HepG2 (cell line): ENCODE data around the gene SS18L1. TPM values are rescaled to one million over a fixed set of nuclear protein-coding genes. Genes with fewer than 3 reads are reported as not detected.

Source experiments
- BHLHE40 ChIP-seq: IDR thresholded peaks from 2 replicates; pipeline ENCODE4 v1.6.1; 2011; ENCODE audit warnings: low read length, improper control_type of control experiment
- KAT7 ChIP-seq: IDR thresholded peaks from 2 replicates; pipeline ENCODE4 v1.6.1; 2018; ENCODE audit warnings: borderline replicate concordance, missing compliant biosample characterization
- KDM5B ChIP-seq: sonication (generic); formaldehyde crosslinking; IDR thresholded peaks from 2 replicates; pipeline ENCODE4 v1.4.0; 2020; ENCODE audit warnings: missing genetic modification reagents, mild to moderate bottlenecking, borderline replicate concordance
- MED1 ChIP-seq: sonication (generic); formaldehyde crosslinking; IDR thresholded peaks from 2 replicates; pipeline ENCODE4 v1.4.0; 2020; ENCODE audit warnings: missing genetic modification reagents
- MED8 ChIP-seq: sonication (generic); formaldehyde crosslinking; IDR thresholded peaks from 2 replicates; pipeline ENCODE4 v1.8.1; 2023; ENCODE audit warnings: mild to moderate bottlenecking, missing genetic modification reagents; ENCODE audit not compliant: insufficient replicate concordance
- NFE2L1 ChIP-seq: sonication (generic); formaldehyde crosslinking; IDR thresholded peaks from 2 replicates; pipeline ENCODE4 v1.4.0; 2020; ENCODE audit warnings: missing genetic modification reagents, mild to moderate bottlenecking, borderline replicate concordance
- NFKB2 ChIP-seq: sonication (generic); formaldehyde crosslinking; IDR thresholded peaks from 2 replicates; pipeline ENCODE4 v1.4.0; 2020; ENCODE audit warnings: missing genetic modification reagents, borderline replicate concordance
- NR0B2 ChIP-seq: sonication (generic); formaldehyde crosslinking; IDR thresholded peaks from 2 replicates; pipeline ENCODE4 v1.4.0; 2020; ENCODE audit warnings: mild to moderate bottlenecking, missing genetic modification reagents
- POLR2A ChIP-seq, 2 experiments: IDR thresholded peaks; 2 replicates each; pipeline ENCODE4 v1.6.1; 2011; ENCODE audit warnings: low read depth in 2 of 2, low read length in 2 of 2, mild to moderate bottlenecking in 1 of 2, moderate library complexity in 1 of 2; ENCODE audit not compliant: insufficient read depth in 1 of 2
- SIN3B ChIP-seq: fragments of 150-350 bp; IDR thresholded peaks from 2 replicates; pipeline ENCODE4 v1.6.1; 2014; ENCODE audit warnings: low read length
- ZFYVE20 ChIP-seq: sonication (generic); formaldehyde crosslinking; IDR thresholded peaks from 2 replicates; pipeline ENCODE4 v1.8.0; 2023; ENCODE audit warnings: low read depth, mild to moderate bottlenecking, moderate library complexity, missing genetic modification reagents, borderline replicate concordance
- ZHX2 ChIP-seq, 2 experiments: sonication (generic) in 1 of 2; formaldehyde crosslinking in 1 of 2; IDR thresholded peaks; 2 replicates each; pipeline versions ENCODE4 v1.6.1 to v1.9.0; 2014 to 2022; ENCODE audit warnings: antibody characterized with exemption in 1 of 2, borderline replicate concordance in 1 of 2, inconsistent platforms in 1 of 2, low read depth in 1 of 2, missing genetic modification reagents in 1 of 2
- ZMYM3 ChIP-seq: sonication (generic); formaldehyde crosslinking; IDR thresholded peaks from 2 replicates; pipeline ENCODE4 v1.5.1; 2020; ENCODE audit warnings: mild to moderate bottlenecking, missing genetic modification reagents
- ZNF160 ChIP-seq: sonication (generic); formaldehyde crosslinking; IDR thresholded peaks from 2 replicates; pipeline ENCODE4 v1.8.0; 2022; ENCODE audit warnings: mild to moderate bottlenecking, inconsistent platforms, missing genetic modification reagents
- ZNF24 ChIP-seq: fragments of 450-650 bp; IDR thresholded peaks from 2 replicates; pipeline ENCODE4 v1.6.1; 2017; ENCODE audit warnings: antibody characterized with exemption, mild to moderate bottlenecking
- ZNF260 ChIP-seq: sonication (generic); formaldehyde crosslinking; IDR thresholded peaks from 2 replicates; pipeline ENCODE4 v1.4.0; 2020; ENCODE audit warnings: missing genetic modification reagents, low read depth, mild to moderate bottlenecking, borderline replicate concordance
- ZNF576 ChIP-seq: sonication (generic); formaldehyde crosslinking; IDR thresholded peaks from 2 replicates; pipeline ENCODE4 v1.4.0; 2020; ENCODE audit warnings: mild to moderate bottlenecking, missing genetic modification reagents
- ZNF687 ChIP-seq: sonication (generic); formaldehyde crosslinking; IDR thresholded peaks from 2 replicates; pipeline ENCODE4 v1.5.1; 2020; ENCODE audit warnings: mild to moderate bottlenecking, missing genetic modification reagents, moderate library complexity
- ZNF768 ChIP-seq: sonication (generic); formaldehyde crosslinking; IDR thresholded peaks from 2 replicates; pipeline ENCODE4 v1.4.0; 2020; ENCODE audit warnings: missing genetic modification reagents
- ZNF878 ChIP-seq: sonication (generic); formaldehyde crosslinking; IDR thresholded peaks from 2 replicates; pipeline ENCODE4 v1.8.1; 2023; ENCODE audit warnings: mild to moderate bottlenecking, missing genetic modification reagents, moderate library complexity
- polyA plus RNA-seq, 8 experiments: library from polyadenylated mRNA; depleted of rRNA in 3 of 8; stranded (reverse) in 7 of 8; unstranded in 1 of 8; fragments of >200 nt; fragmentation: Illumina TruSeq in 4 of 8; extraction: Trizol in 4 of 8; gene quantifications; 2 replicates each; pipeline versions ENCODE4 v1.2.1 to v1.2.3, GENCODE V29; 2011 to 2016; ENCODE audit warnings: low read depth in 4 of 8, missing spikeins in 1 of 8, mixed read lengths in 1 of 8; ENCODE audit not compliant: insufficient read depth in 1 of 8
- total RNA-seq, 5 experiments: library from RNA; depleted of rRNA; stranded (reverse); fragments of >200 nt; fragmentation: Illumina TruSeq; extraction: Trizol; gene quantifications; 2 replicates each; pipeline ENCODE4 v1.2.3, GENCODE V29; 2016; ENCODE audit warnings: low read depth in 1 of 5

The SS18L1 gene
- total and polyA plus RNA-seq, 2 of the 13 experiments (the other 11 are each of a cell fraction or from before 2014, with no cell fraction given), result 17.8 to 27.6 TPM

GRCh38 chr20:62147125-62147524 lies 3.6 kb downstream of the SS18L1 start (continued):
- TF ChIP-seq KAT7 (CRISPR knock-in tag), result no peak
- TF ChIP-seq ZHX2 (IDR thresholded peaks at IDR 0.05; ENCODE audit: low read depth), result no peak
- TF ChIP-seq ZHX2 (CRISPR knock-in tag; IDR thresholded peaks at IDR 0.05; ENCODE audit: borderline replicate concordance), result no peak
- peak; percentile 15; the same call in 1 of the 2 replicates for TF ChIP-seq ZNF768 (CRISPR knock-in tag)
- peak; percentile 1; the same call in 1 of the 2 replicates for TF ChIP-seq ZNF687
- TF ChIP-seq SIN3B, result no peak
- TF ChIP-seq NR0B2 (CRISPR knock-in tag), result no peak
- no peak for TF ChIP-seq BHLHE40
- no peak for TF ChIP-seq ZNF24
- peak; percentile 61 for TF ChIP-seq KDM5B (CRISPR knock-in tag)
- 0 out of 2 replicates have a peak, but pooled peaks have one; percentile 35 for TF ChIP-seq ZNF576 (CRISPR knock-in tag)
- no peak for TF ChIP-seq ZNF160 (CRISPR knock-in tag)
- no peak for TF ChIP-seq ZFYVE20 (CRISPR knock-in tag)
- no peak for TF ChIP-seq POLR2A (IDR thresholded peaks at IDR 0.05; ENCODE audit: insufficient read depth in 1 of 2, low read depth in 2 of 2, low read length in 2 of 2)
- TF ChIP-seq NFE2L1 (CRISPR knock-in tag), result no peak
- no peak for TF ChIP-seq MED8
- no peak for TF ChIP-seq ZNF260 (CRISPR knock-in tag)
- TF ChIP-seq MED1, result no peak
- TF ChIP-seq ZMYM3, result no peak
- TF ChIP-seq NFKB2 (CRISPR knock-in tag), result 0 out of 2 replicates have a peak, but pooled peaks have one; percentile 55
- TF ChIP-seq ZNF878, result no peak
